Pancreas (tissue), 10 donors: ENCODE results near the gene ANKRD10. TPM values are rescaled to one million over a fixed set of nuclear protein-coding genes. Genes with fewer than 3 reads are reported as not detected.

Experiments
- ATAC-seq, 4 donors: fragments of 200-7000 bp; cut with Tn5 transposase; one replicate each; pipeline versions ENCODE4 v1.8.0 to v1.9.1; 2020; ENCODE audit warnings: mild to moderate bottlenecking in 4 of 4, moderate library complexity in 4 of 4
- DNase-seq, 6 donors: peaks; one replicate each; pipeline ENCODE4 v3.0.0-alpha.2; 2020
- FAIRE-seq: peaks from 2 replicates; lab custom pipeline; 2012; peaks lifted over from hg19 to GRCh38; lab: Jason Lieb, UNC
- H3K27ac ChIP-seq, 4 donors: fragments of 200-600 bp; sonication (generic); 1 replicate in 3 of 4; 2 replicates in 1 of 4; pipeline versions ENCODE4 v1.5.0 to v1.8.0; 2020
- H3K27me3 ChIP-seq, 4 donors: fragments of 200-600 bp; one replicate each; pipeline ENCODE4 v1.8.0; 2021
- H3K36me3 ChIP-seq, 3 donors: fragments of 200-600 bp; sonication (generic) in 1 of 3; one replicate each; pipeline versions ENCODE4 v1.5.0 to v1.8.0; 2020 to 2021
- H3K4me1 ChIP-seq, 3 donors: fragments of 200-600 bp; one replicate each; pipeline ENCODE4 v1.8.0; 2021
- H3K4me3 ChIP-seq, 4 donors: fragments of 200-600 bp; sonication (generic) in 2 of 4; one replicate each; pipeline versions ENCODE4 v1.5.0 to v1.8.0; 2020 to 2021
- H3K9me3 ChIP-seq, 4 donors: fragments of 200-600 bp; one replicate each; pipeline ENCODE4 v1.8.0; 2021
- CTCF ChIP-seq, 4 donors: fragments of 200-600 bp; sonication (generic) in 3 of 4; IDR thresholded peaks; one replicate each; pipeline versions ENCODE4 v1.5.0 to v1.8.0; 2021; ENCODE audit warnings: antibody characterized with exemption in 4 of 4
- WGBS, 2 donors: extraction: QIAGEN DNeasy Blood & Tissue Kit; methylation state at CpG; one replicate each; pipeline ENCODE4 v1.1.7; 2013; 5-methylcytosine and 5-hydroxymethylcytosine counted together
- intact Hi-C, 3 donors: fragments of 100-400 bp; cut with DNase I; formaldehyde crosslinking; loops; one replicate each; pipeline versions ENCODE4 v1.11.1 to v1.14.2; 2022
- polyA plus RNA-seq, 2 donors: library from polyadenylated mRNA; stranded (reverse); fragments of 200-250 nt; gene quantifications; one replicate each; pipeline ENCODE4 v1.2.3, GENCODE V29; 2013
- total RNA-seq, 6 donors: library from RNA; stranded (reverse); fragmentation: NEBNext Ultra II Directional in 4 of 6; extraction: Animal tissue kit (Norgen Biotek cat#: 25700) in 4 of 6; gene quantifications; one replicate each; pipeline versions ENCODE4 v1.2.1 to v1.2.4, GENCODE V29; 2021 to 2023
- donor health status: healthy with polysubstance abuse.
- donor health status: DM: no; HTN: no; CAD: no; lungs with moderate emphysema.
- donor health status: DM: no; HTN: no; CAD: no.
- donor health status: control.
- donor health status: control.
- donor health status: Bipolar disorder and iron deficiency.
- donor health status: DM: yes; HTN: yes; CAD: no.
- donor health status: DM: no; HTN: no; CAD: no.
- donor health status: DM: no; HTN: no; CAD: no.
- donor health status: DM: yes; HTN: yes; CAD: no.

ANKRD10 gene
- total and polyA plus RNA-seq, 8 donors = 37.6 to 138 (median 67.9) TPM

- FAIRE-seq = no peak
- 79 to 81% methylated on average over 13 of the region's 13 CpGs for WGBS, 2 donors
- no peak for DNase-seq
Observed at GRCh38 chr13:110881839-110882627, 32.8 kb downstream of the ANKRD10 start.

GRCh38 chr13:110880627-110881026 lies 34.2 kb downstream of the ANKRD10 start:
- no peak overlapping the region for H3K4me3 ChIP-seq
- FAIRE-seq = no peak
- H3K27ac ChIP-seq = no peak overlapping the region
- TF ChIP-seq CTCF (IDR thresholded peaks at IDR 0.05) = no peak
- no peak for DNase-seq
- intact Hi-C loops = no loop called here
- H3K4me1 ChIP-seq = no peaks in the 10 kb centered on the region
- no peaks in the 10 kb centered on the region for H3K9me3 ChIP-seq
- H3K36me3 ChIP-seq = no peaks in the 10 kb centered on the region
- 90 to 92% methylated on average over 7 of the region's 7 CpGs for WGBS, 2 donors
- ATAC-seq = no peak
- H3K27me3 ChIP-seq = no peaks in the 10 kb centered on the region

More at GRCh38 chr13:110881839-110882627, 32.8 kb downstream of the ANKRD10 start:
- Histone ChIP-seq H3K27me3 (no peaks in the 10 kb centered on the region), H3K4me3 (no peak overlapping the region), H3K4me1 (peaks cover 0 to 2% (median 0%) of the 10 kb centered on the region in 3 donors), H3K36me3 (no peaks in the 10 kb centered on the region), H3K9me3 (no peaks in the 10 kb centered on the region), H3K27ac (no peak overlapping the region)
- TF ChIP-seq CTCF (IDR thresholded peaks at IDR 0.05) = no peak
- intact Hi-C loops = no loop called here
- peak in 1 of 4 donors; percentile 21 for ATAC-seq

- peaks cover 0 to 6% (median 0%) of the 10 kb centered on the region in 3 donors for H3K4me1 ChIP-seq
- ATAC-seq (no peak), DNase-seq (no peak), FAIRE-seq (no peak)
- no peak overlapping the region for H3K27ac ChIP-seq
- no peaks in the 10 kb centered on the region for H3K36me3 ChIP-seq
- TF ChIP-seq CTCF (IDR thresholded peaks at IDR 0.05) = no peak
- H3K27me3 ChIP-seq = no peaks in the 10 kb centered on the region
- H3K4me3 ChIP-seq = no peak overlapping the region
- WGBS, 2 donors = 89 to 90% methylated on average over 15 of the region's 15 CpGs
- H3K9me3 ChIP-seq = no peaks in the 10 kb centered on the region
- intact Hi-C loops = no loop called here
Observed at GRCh38 chr13:110879482-110879881, 35.4 kb downstream of the ANKRD10 start.

GRCh38 chr13:110877737-110878258 lies 37.1 kb downstream of the ANKRD10 start:
- intact Hi-C loops = no loop called here
- H3K4me3 ChIP-seq = no peak overlapping the region
- DNase-seq = no peak
- no peaks in the 10 kb centered on the region for H3K27me3 ChIP-seq
- peaks cover 0 to 6% (median 0%) of the 10 kb centered on the region in 3 donors for H3K4me1 ChIP-seq
- H3K27ac ChIP-seq = no peak overlapping the region
- TF ChIP-seq CTCF (IDR thresholded peaks at IDR 0.05) = no peak
- ATAC-seq = no peak
- H3K36me3 ChIP-seq = no peaks in the 10 kb centered on the region
- no peaks in the 10 kb centered on the region for H3K9me3 ChIP-seq
- no peak for FAIRE-seq
- 44 to 53% methylated on average over 4 of the region's 4 CpGs for WGBS, 2 donors

- no peak for FAIRE-seq
- no peak overlapping the region for H3K4me3 ChIP-seq
- ATAC-seq = no peak
- H3K27me3 ChIP-seq = no peaks in the 10 kb centered on the region
- no peaks in the 10 kb centered on the region for H3K9me3 ChIP-seq
- no peak for TF ChIP-seq CTCF (IDR thresholded peaks at IDR 0.05)
- no peaks in the 10 kb centered on the region for H3K36me3 ChIP-seq
- no peak for DNase-seq
- H3K27ac ChIP-seq = no peak overlapping the region
- H3K4me1 ChIP-seq = peaks cover 0 to 6% (median 0%) of the 10 kb centered on the region in 3 donors
- 91 to 95% methylated on average over 3 of the region's 3 CpGs for WGBS, 2 donors
- intact Hi-C loops = no loop called here
Observed at GRCh38 chr13:110876609-110877008, 38.3 kb downstream of the ANKRD10 start.
